ENCODE measurements around the gene SPAG16. TPM values are rescaled to one million over a fixed set of nuclear protein-coding genes. Genes with fewer than 3 reads are reported as not detected.

Gene SPAG16
- total and polyA plus RNA-seq, 2 experiments from 2014 or later = 28.9 to 30.7 TPM

GRCh38 chr2:214217599-214217998 lies 933.3 kb downstream of the SPAG16 start:
- no peak overlapping the region for H3K27ac ChIP-seq
- in situ Hi-C loops (cut with MboI) = no loop called here
- peak overlapping the region; percentile 31; the same call in 1 of the 2 replicates for H2AFZ ChIP-seq
- no peaks in the 10 kb centered on the region for H3K4me1 ChIP-seq (ENCODE audit: insufficient read depth)
- H4K20me1 ChIP-seq (ENCODE audit: insufficient read depth) = no peaks in the 10 kb centered on the region
- no peaks in the 10 kb centered on the region for H3K79me2 ChIP-seq (ENCODE audit: insufficient read depth)
- H3K9me3 ChIP-seq (ENCODE audit: low read depth) = no peaks in the 10 kb centered on the region
- no peaks in the 10 kb centered on the region for H3F3A ChIP-seq (ENCODE audit: insufficient read depth)
- no peaks in the 10 kb centered on the region for H3K27me3 ChIP-seq (replicated peaks; ENCODE audit: insufficient read depth)
- H3K9ac ChIP-seq = no peak overlapping the region
- no peak for TF ChIP-seq EZH2 (IDR thresholded peaks at IDR 0.05; ENCODE audit: insufficient read depth, poor library complexity, severe bottlenecking)
- no peak for TF ChIP-seq EZH2phosphoT487 (IDR thresholded peaks at IDR 0.05; ENCODE audit: insufficient read depth, low read depth)
- DNase-seq = no peak
- no peaks in the 10 kb centered on the region for H3K36me3 ChIP-seq (ENCODE audit: low read depth)
- 55 to 85% methylated on average over 1 of the region's 1 CpG for WGBS, 2 experiments (ENCODE audit: low coverage in 1 of 2, low lambda C conversion rate in 2 of 2, missing lambda C conversion rate in 2 of 2)
- no peak overlapping the region for H3K4me2 ChIP-seq (ENCODE audit: unreplicated experiment)
- no peak overlapping the region for H3K4me3 ChIP-seq
- H3K9me2 ChIP-seq (ENCODE audit: insufficient read depth) = no peaks in the 10 kb centered on the region

DNA sequence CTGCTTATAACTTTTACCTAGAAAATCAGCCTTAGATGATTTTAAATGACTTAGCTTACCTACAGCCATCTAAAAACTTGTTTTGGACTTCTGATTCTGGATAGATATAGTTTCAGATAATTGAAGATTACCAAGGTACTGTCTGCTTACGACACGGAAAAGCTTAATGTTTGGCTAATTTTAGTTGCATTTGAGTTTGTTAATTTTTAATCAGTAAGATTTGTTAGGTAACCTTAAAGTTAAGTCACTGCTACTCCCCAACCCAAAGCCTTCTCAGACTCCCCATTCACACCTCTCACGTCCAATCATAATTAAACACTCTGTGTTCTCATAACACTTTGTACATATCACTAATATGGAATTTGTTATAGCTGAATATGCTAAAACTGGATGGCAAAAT lies 936.0 kb downstream of the SPAG16 start:
- no peaks in the 10 kb centered on the region for H3K79me2 ChIP-seq (ENCODE audit: insufficient read depth)
- no peak for DNase-seq
- no peaks in the 10 kb centered on the region for H4K20me1 ChIP-seq (ENCODE audit: insufficient read depth)
- in situ Hi-C loops (cut with MboI) = no loop called here
- TF ChIP-seq EZH2 (IDR thresholded peaks at IDR 0.05; ENCODE audit: insufficient read depth, poor library complexity, severe bottlenecking) (no peak), EZH2phosphoT487 (IDR thresholded peaks at IDR 0.05; ENCODE audit: insufficient read depth, low read depth) (no peak)
- H3K9ac ChIP-seq = no peak overlapping the region
- no peak overlapping the region for H3K27ac ChIP-seq
- H3K4me2 ChIP-seq (ENCODE audit: unreplicated experiment) = no peak overlapping the region
- no peaks in the 10 kb centered on the region for H3K4me1 ChIP-seq (ENCODE audit: insufficient read depth)
- H2AFZ ChIP-seq = no peak overlapping the region
- H3K9me2 ChIP-seq (ENCODE audit: insufficient read depth) = no peaks in the 10 kb centered on the region
- no peaks in the 10 kb centered on the region for H3K9me3 ChIP-seq (ENCODE audit: low read depth)
- WGBS, 2 experiments (ENCODE audit: low coverage in 1 of 2, low lambda C conversion rate in 2 of 2, missing lambda C conversion rate in 2 of 2) = 65 to 66% methylated on average over 3 of the region's 3 CpGs
- no peak overlapping the region for H3K4me3 ChIP-seq
- no peaks in the 10 kb centered on the region for H3K27me3 ChIP-seq (replicated peaks; ENCODE audit: insufficient read depth)
- no peaks in the 10 kb centered on the region for H3F3A ChIP-seq (ENCODE audit: insufficient read depth)
- no peaks in the 10 kb centered on the region for H3K36me3 ChIP-seq (ENCODE audit: low read depth)

DNA sequence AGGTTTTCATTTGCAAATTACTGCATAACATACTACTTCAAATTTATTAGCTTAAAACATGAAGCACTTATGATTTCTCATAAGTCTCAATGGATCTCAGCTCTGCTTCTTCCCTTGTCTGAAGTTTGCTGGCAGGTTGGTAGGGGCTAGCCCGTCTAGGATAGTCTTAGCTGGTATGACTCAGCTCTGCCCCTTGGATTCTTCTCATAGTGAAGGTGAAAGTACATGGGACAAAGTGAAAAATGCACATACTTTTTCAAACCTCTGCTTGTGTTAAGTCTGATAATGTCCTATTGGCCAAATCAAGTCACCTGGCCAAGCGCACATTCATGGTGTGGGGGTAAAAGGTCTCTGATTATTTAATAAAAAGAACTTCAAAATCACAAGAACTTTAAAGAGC lies 941.8 kb downstream of the SPAG16 start:
- no peak overlapping the region for H3K27ac ChIP-seq
- H3K9me3 ChIP-seq (ENCODE audit: low read depth) = no peaks in the 10 kb centered on the region
- no peaks in the 10 kb centered on the region for H4K20me1 ChIP-seq (ENCODE audit: insufficient read depth)
- H3K9me2 ChIP-seq (ENCODE audit: insufficient read depth) = no peaks in the 10 kb centered on the region; the same call in 1 of the 2 replicates
- no peaks in the 10 kb centered on the region for H3K4me1 ChIP-seq (ENCODE audit: insufficient read depth)
- no peaks in the 10 kb centered on the region for H3K36me3 ChIP-seq (ENCODE audit: low read depth)
- 68 to 76% methylated on average over 2 of the region's 2 CpGs for WGBS, 2 experiments (ENCODE audit: low coverage in 1 of 2, low lambda C conversion rate in 2 of 2, missing lambda C conversion rate in 2 of 2)
- in situ Hi-C loops (cut with MboI) = no loop called here
- no peak overlapping the region for H3K9ac ChIP-seq
- H3F3A ChIP-seq (ENCODE audit: insufficient read depth) = no peaks in the 10 kb centered on the region
- no peak for TF ChIP-seq EZH2phosphoT487 (IDR thresholded peaks at IDR 0.05; ENCODE audit: insufficient read depth, low read depth)
- no peak for TF ChIP-seq EZH2 (IDR thresholded peaks at IDR 0.05; ENCODE audit: insufficient read depth, poor library complexity, severe bottlenecking)
- H2AFZ ChIP-seq = no peak overlapping the region
- no peaks in the 10 kb centered on the region for H3K27me3 ChIP-seq (replicated peaks; ENCODE audit: insufficient read depth)
- H3K4me3 ChIP-seq = no peak overlapping the region
- no peak for DNase-seq
- H3K79me2 ChIP-seq (ENCODE audit: insufficient read depth) = no peaks in the 10 kb centered on the region
- no peak overlapping the region for H3K4me2 ChIP-seq (ENCODE audit: unreplicated experiment)

GRCh38 chr2:214232271-214232670 lies 948.0 kb downstream of the SPAG16 start:
- no peak for TF ChIP-seq EZH2 (IDR thresholded peaks at IDR 0.05; ENCODE audit: insufficient read depth, poor library complexity, severe bottlenecking)
- Histone ChIP-seq H3K9me2 (ENCODE audit: insufficient read depth) (no peaks in the 10 kb centered on the region; the same call in 1 of the 2 replicates), H3K4me2 (ENCODE audit: unreplicated experiment) (peak overlapping the region; percentile 36), H3K4me1 (ENCODE audit: insufficient read depth) (peaks cover 15% of the 10 kb centered on the region), H3K27me3 (replicated peaks; ENCODE audit: insufficient read depth) (no peaks in the 10 kb centered on the region), H3K36me3 (ENCODE audit: low read depth) (no peaks in the 10 kb centered on the region), H3K9ac (no peak overlapping the region), H3K9me3 (ENCODE audit: low read depth) (no peaks in the 10 kb centered on the region), H2AFZ (no peak overlapping the region), H3K27ac (no peak overlapping the region), H3F3A (ENCODE audit: insufficient read depth) (no peaks in the 10 kb centered on the region), H3K79me2 (ENCODE audit: insufficient read depth) (no peaks in the 10 kb centered on the region), H4K20me1 (ENCODE audit: insufficient read depth) (no peaks in the 10 kb centered on the region), H3K4me3 (no peak overlapping the region)
- WGBS, 2 experiments (ENCODE audit: low coverage in 1 of 2, low lambda C conversion rate in 2 of 2, missing lambda C conversion rate in 2 of 2) = 29 to 30% methylated on average over 2 of the region's 2 CpGs
- DNase-seq = peak; percentile 66
- in situ Hi-C loops (cut with MboI) = no loop called here

DNA sequence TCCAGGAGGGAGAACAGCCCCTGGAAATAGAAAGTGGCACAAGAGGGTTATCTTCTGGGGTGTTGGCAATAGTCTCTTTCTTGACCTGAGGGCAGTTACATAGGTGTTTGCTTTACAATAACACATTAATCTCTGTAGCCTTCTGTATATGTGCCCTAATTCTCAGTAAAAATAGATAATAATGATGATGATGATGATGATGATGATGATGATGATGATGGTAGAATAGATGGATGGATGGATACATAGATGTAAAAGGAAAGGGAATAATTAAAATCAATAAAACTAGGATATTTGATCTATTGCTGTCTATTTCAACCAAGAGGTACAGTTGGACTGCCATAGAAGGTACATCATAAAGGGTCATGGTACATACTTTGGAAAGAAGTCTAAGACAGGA lies 948.9 kb downstream of the SPAG16 start:
- Histone ChIP-seq H3K9me3 (ENCODE audit: low read depth) (no peaks in the 10 kb centered on the region), H3K4me1 (ENCODE audit: insufficient read depth) (peaks cover 15% of the 10 kb centered on the region), H3K4me3 (no peak overlapping the region), H3K4me2 (ENCODE audit: unreplicated experiment) (no peak overlapping the region), H3K27me3 (replicated peaks; ENCODE audit: insufficient read depth) (no peaks in the 10 kb centered on the region), H4K20me1 (ENCODE audit: insufficient read depth) (no peaks in the 10 kb centered on the region), H3K79me2 (ENCODE audit: insufficient read depth) (no peaks in the 10 kb centered on the region), H3F3A (ENCODE audit: insufficient read depth) (no peaks in the 10 kb centered on the region), H3K9me2 (ENCODE audit: insufficient read depth) (no peaks in the 10 kb centered on the region; the same call in 1 of the 2 replicates), H3K27ac (no peak overlapping the region), H3K36me3 (ENCODE audit: low read depth) (no peaks in the 10 kb centered on the region), H2AFZ (no peak overlapping the region), H3K9ac (no peak overlapping the region)
- TF ChIP-seq EZH2phosphoT487 (IDR thresholded peaks at IDR 0.05; ENCODE audit: insufficient read depth, low read depth) (no peak), EZH2 (IDR thresholded peaks at IDR 0.05; ENCODE audit: insufficient read depth, poor library complexity, severe bottlenecking) (no peak)
- in situ Hi-C loops (cut with MboI) = no loop called here
- DNase-seq = no peak

Measured in GM23248 (cell line).